Stimulated activated naive CD4-positive, alpha-beta T cell (primary cell): ENCODE data around the gene PBLD.

Experiments used
- DNase-seq, 6 experiments: peaks; one replicate each; lab custom pipeline; 2025; lab: John Stamatoyannopoulos, UW

PBLD gene

DNA sequence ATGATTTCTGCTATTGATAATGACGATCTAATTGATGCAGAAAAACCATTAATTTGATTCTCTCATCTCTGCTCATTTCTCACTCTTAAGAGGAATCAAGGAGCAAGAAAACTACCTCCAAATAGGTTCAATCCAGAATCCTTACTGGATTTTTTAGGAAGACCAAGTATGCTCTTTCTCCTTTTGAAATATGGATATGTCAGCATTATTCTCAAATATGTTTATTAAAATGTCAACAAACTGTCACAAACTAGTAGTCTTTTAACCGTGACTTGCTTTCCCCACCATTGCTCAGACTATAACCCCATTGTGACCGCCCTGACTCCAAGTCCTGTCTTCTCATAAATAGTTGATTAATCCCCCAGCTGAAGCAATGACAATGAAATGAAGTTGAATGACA lies 99.7 kb downstream of the PBLD start:
- no peak for DNase-seq
